Keratinocyte (primary cell): ENCODE measurements around the gene PSMB7. TPM values are rescaled to one million over a fixed set of nuclear protein-coding genes. Genes with fewer than 3 reads are reported as not detected.
A peak's percentile ranks its signal among the peaks of the same experiment; 100 is the strongest.

ENCODE experiments used
- DNase-seq: peaks from one replicate; pipeline ENCODE4 v3.0.0-alpha.2; 2011; ENCODE audit warnings: low read depth, missing footprints, low spot score
- FAIRE-seq: peaks from 2 replicates; lab custom pipeline; 2011; peaks lifted over from hg19 to GRCh38; lab: Jason Lieb, UNC
- H2AFZ ChIP-seq: 2 replicates; pipeline ENCODE4 v1.6.0; 2012; ENCODE audit warnings: low read length, control low read depth, inconsistent platforms; ENCODE audit not compliant: control insufficient read depth
- H3K27ac ChIP-seq: 2 replicates; pipeline ENCODE4 v1.5.1; 2011; ENCODE audit warnings: low read length; ENCODE audit not compliant: control insufficient read depth, insufficient read depth
- H3K27me3 ChIP-seq: 3 replicates; pipeline ENCODE4 v1.6.0; 2011; ENCODE audit warnings: low read length; ENCODE audit not compliant: control insufficient read depth, insufficient read depth; ENCODE audit errors: extremely low read depth
- H3K36me3 ChIP-seq, 2 experiments: 2 replicates in 1 of 2; 3 replicates in 1 of 2; pipeline ENCODE4 v1.5.1; 2011; ENCODE audit warnings: low read length in 2 of 2, mild to moderate bottlenecking in 1 of 2; ENCODE audit not compliant: control insufficient read depth in 2 of 2, insufficient read depth in 2 of 2; ENCODE audit errors: extremely low read depth in 1 of 2
- H3K4me1 ChIP-seq: 3 replicates; pipeline ENCODE4 v1.5.1; 2011; ENCODE audit warnings: low read length; ENCODE audit not compliant: control insufficient read depth, insufficient read depth; ENCODE audit errors: extremely low read depth
- H3K4me2 ChIP-seq: 3 replicates; pipeline ENCODE4 v1.6.0; 2011; ENCODE audit warnings: low read depth, low read length; ENCODE audit not compliant: control insufficient read depth, insufficient read depth; ENCODE audit errors: extremely low read depth
- H3K4me3 ChIP-seq, 3 experiments: fragments of 200-600 bp in 1 of 3; sonication (generic) in 1 of 3; 2 replicates in 2 of 3; 3 replicates in 1 of 3; pipeline ENCODE4 v1.5.1; 2011 to 2016; ENCODE audit warnings: low read length in 3 of 3, mild to moderate bottlenecking in 3 of 3, control low read depth in 2 of 3, inconsistent platforms in 1 of 3, low read depth in 1 of 3, mixed read lengths in 1 of 3, mixed run types in 1 of 3, moderate library complexity in 1 of 3; ENCODE audit not compliant: control insufficient read depth in 2 of 3, insufficient read depth in 2 of 3; ENCODE audit errors: extremely low read depth in 1 of 3
- H3K79me2 ChIP-seq: 2 replicates; pipeline ENCODE4 v1.6.0; 2012; ENCODE audit warnings: low read length; ENCODE audit not compliant: control insufficient read depth, insufficient read depth
- H3K9ac ChIP-seq: 3 replicates; pipeline ENCODE4 v1.6.0; 2011; ENCODE audit warnings: low read length; ENCODE audit not compliant: control insufficient read depth, insufficient read depth; ENCODE audit errors: extremely low read depth
- H3K9me1 ChIP-seq: 3 replicates; pipeline ENCODE4 v1.6.0; 2011; ENCODE audit warnings: low read length; ENCODE audit not compliant: control insufficient read depth, insufficient read depth; ENCODE audit errors: extremely low read depth
- H3K9me3 ChIP-seq: 2 replicates; pipeline ENCODE4 v1.5.1; 2012; ENCODE audit warnings: low read depth, low read length; ENCODE audit not compliant: control insufficient read depth
- H4K20me1 ChIP-seq: 3 replicates; pipeline ENCODE4 v1.6.0; 2011; ENCODE audit warnings: low read length; ENCODE audit not compliant: control insufficient read depth, insufficient read depth; ENCODE audit errors: extremely low read depth
- CTCF ChIP-seq, 3 experiments: IDR thresholded peaks in 1 of 3; conservative IDR thresholded peaks in 1 of 3; optimal IDR thresholded peaks in 1 of 3; 2 replicates in 2 of 3; 3 replicates in 1 of 3; pipeline versions ENCODE3 to v1.5.1; 2011; ENCODE audit warnings: low read length in 3 of 3, mild to moderate bottlenecking in 3 of 3, moderate library complexity in 2 of 3, control low read depth in 1 of 3, inconsistent platforms in 1 of 3; ENCODE audit not compliant: insufficient read depth in 2 of 3; ENCODE audit errors: extremely low read depth in 1 of 3
- EZH2 ChIP-seq: IDR thresholded peaks from one replicate; pipeline ENCODE4 v1.6.1; 2012; ENCODE audit warnings: inconsistent platforms, mild to moderate bottlenecking, low read length, moderate library complexity
- dilution Hi-C: fragments of 300-500 bp; cut with MboI; formaldehyde crosslinking; loops from one replicate; pipeline ENCODE4 v1.7.0; 2020; ENCODE audit warnings: low sequenced_read_pairs; ENCODE audit not compliant: extremely low pct_ligation_motif_present
- polyA plus RNA-seq, 5 experiments: library from polyadenylated mRNA; depleted of rRNA in 3 of 5; stranded (reverse) in 3 of 5; stranded (forward) in 1 of 5; unstranded in 1 of 5; fragments of >200 nt; gene quantifications; 1 replicate in 1 of 5; 2 replicates in 3 of 5; 3 replicates in 1 of 5; pipeline versions ENCODE4 v1.2.1 to v1.2.3, GENCODE V29; 2011 to 2012; ENCODE audit warnings: missing spikeins in 2 of 5, low read depth in 1 of 5, low replicate concordance in 1 of 5

Gene PSMB7
- polyA plus RNA-seq, 1 donor (not counting 4 experiments of a cell fraction or from before 2014, with no cell fraction given) = 388 TPM

- H2AFZ ChIP-seq = no peak overlapping the region
- peak overlapping the region; percentile 80 for H3K9ac ChIP-seq
- dilution Hi-C loops = no loop called here
- H3K4me1 ChIP-seq = peaks cover 48% of the 10 kb centered on the region
- no peaks in the 10 kb centered on the region for H4K20me1 ChIP-seq
- no peaks in the 10 kb centered on the region for H3K27me3 ChIP-seq
- FAIRE-seq = no peak
- no peaks in the 10 kb centered on the region for H3K9me3 ChIP-seq
- DNase-seq = no peak
- peak overlapping the region; percentile 98 for H3K4me2 ChIP-seq
- H3K27ac ChIP-seq = peak overlapping the region; percentile 95
- H3K4me3 ChIP-seq = peak overlapping the region in 2 of 3 experiments; percentile 62 to 71
- H3K79me2 ChIP-seq = peaks cover 60% of the 10 kb centered on the region
- H3K9me1 ChIP-seq = no peaks in the 10 kb centered on the region
- TF ChIP-seq CTCF (optimal IDR thresholded peaks at IDR 0.05 in 1 of 3, IDR thresholded peaks at IDR 0.05 in 1 of 3, conservative IDR thresholded peaks at IDR 0.05 in 1 of 3; ENCODE audit: extremely low read depth in 1 of 3, insufficient read depth in 2 of 3, low read length in 3 of 3) (no peak), EZH2 (no peak)
- H3K36me3 ChIP-seq = peaks cover 8 to 47% of the 10 kb centered on the region in 2 experiments
These were observed 3.0 kb downstream of the PSMB7 start for GRCh38 chr9:124412228-124412575.

GRCh38 chr9:124411514-124412227 lies 3.6 kb downstream of the PSMB7 start:
- H3K4me2 ChIP-seq = peak overlapping the region; percentile 98
- no peak for TF ChIP-seq EZH2
- no peak for TF ChIP-seq CTCF (optimal IDR thresholded peaks at IDR 0.05 in 1 of 3, IDR thresholded peaks at IDR 0.05 in 1 of 3, conservative IDR thresholded peaks at IDR 0.05 in 1 of 3; ENCODE audit: extremely low read depth in 1 of 3, insufficient read depth in 2 of 3, low read length in 3 of 3)
- peak overlapping the region; percentile 80 for H3K9ac ChIP-seq
- H4K20me1 ChIP-seq = no peaks in the 10 kb centered on the region
- no peak for DNase-seq
- H3K27me3 ChIP-seq = no peaks in the 10 kb centered on the region
- dilution Hi-C loops = no loop called here
- H3K36me3 ChIP-seq = peaks cover 8 to 48% of the 10 kb centered on the region in 2 experiments
- no peak overlapping the region for H2AFZ ChIP-seq
- no peaks in the 10 kb centered on the region for H3K9me1 ChIP-seq
- no peak for FAIRE-seq
- H3K4me1 ChIP-seq = peaks cover 48% of the 10 kb centered on the region
- peak overlapping the region; percentile 95 for H3K27ac ChIP-seq
- peaks cover 65% of the 10 kb centered on the region for H3K79me2 ChIP-seq
- no peaks in the 10 kb centered on the region for H3K9me3 ChIP-seq
- peak overlapping the region in 2 of 3 experiments; percentile 62 to 71 for H3K4me3 ChIP-seq
